Measurements from ENCODE around the gene UNC5A.

Gene UNC5A

GRCh38 chr5:176880366-176881020 lies 70.1 kb downstream of the UNC5A start:
- DNase-seq (ENCODE audit: low spot score): no peak

- DNase-seq (ENCODE audit: low spot score): no peak
Measured at GRCh38 chr5:176881021-176881749, 70.8 kb downstream of the UNC5A start.

- no peak for DNase-seq (ENCODE audit: low spot score)
Measured at GRCh38 chr5:176881816-176882566, 71.6 kb downstream of the UNC5A start.

- no peak for DNase-seq (ENCODE audit: low spot score)
Measured at GRCh38 chr5:176882567-176882903, 72.2 kb downstream of the UNC5A start.

GRCh38 chr5:176883700-176884570 lies 73.6 kb downstream of the UNC5A start:
- DNase-seq (ENCODE audit: low spot score): no peak

GRCh38 chr5:176884571-176884890 lies 74.2 kb downstream of the UNC5A start:
- peak; percentile 26 for DNase-seq (ENCODE audit: low spot score)

- DNase-seq (ENCODE audit: low spot score): no peak
Measured at GRCh38 chr5:176886336-176887251, 76.2 kb downstream of the UNC5A start.

- DNase-seq (ENCODE audit: low spot score): no peak
Measured at GRCh38 chr5:176887252-176887849, 77.0 kb downstream of the UNC5A start.

- no peak for DNase-seq (ENCODE audit: low spot score)
Measured at GRCh38 chr5:176888016-176888864, 77.9 kb downstream of the UNC5A start.

GRCh38 chr5:176888865-176889165 lies 78.5 kb downstream of the UNC5A start:
- DNase-seq (ENCODE audit: low spot score): no peak

GRCh38 chr5:176889321-176890280 lies 79.2 kb downstream of the UNC5A start:
- no peak for DNase-seq (ENCODE audit: low spot score)

GRCh38 chr5:176890455-176891330 lies 80.3 kb downstream of the UNC5A start:
- DNase-seq (ENCODE audit: low spot score): no peak

GRCh38 chr5:176891331-176891958 lies 81.1 kb downstream of the UNC5A start:
- DNase-seq (ENCODE audit: low spot score): no peak

GRCh38 chr5:176892663-176893062 lies 82.3 kb downstream of the UNC5A start:
- DNase-seq (ENCODE audit: low spot score): no peak

- no peak for DNase-seq (ENCODE audit: low spot score)
Measured at GRCh38 chr5:176894298-176894697, 83.9 kb downstream of the UNC5A start.

- no peak for DNase-seq (ENCODE audit: low spot score)
Measured at GRCh38 chr5:176895831-176896230, 85.5 kb downstream of the UNC5A start.

- DNase-seq (ENCODE audit: low spot score): no peak
Measured at GRCh38 chr5:176897263-176897662, 86.9 kb downstream of the UNC5A start.
